Thoracic aorta (tissue), 2 donors: Measurements from ENCODE around the gene PKD2L1. TPM values are rescaled to one million over a fixed set of nuclear protein-coding genes. Genes with fewer than 3 reads are reported as not detected.
"Not testable (repeated sequence)": the region's sequence is repeated elsewhere in the genome, so short reads cannot be mapped to it uniquely, and the experiment has no call there.

ENCODE experiments used
- ATAC-seq: fragments of 150-250 bp; one replicate; pipeline ENCODE4 v1.8.0; 2017; ENCODE audit warnings: low read depth; ENCODE audit not compliant: insufficient number of reproducible peaks, low FRiP score
- DNase-seq: peaks from one replicate; pipeline ENCODE4 v3.0.0-alpha.2; 2020; ENCODE audit warnings: low spot score
- H3K27ac ChIP-seq, 2 donors: fragments of 200-600 bp; sonication (generic); 1 replicate in 1 of 2; 2 replicates in 1 of 2; pipeline ENCODE4 v1.5.1; 2016; ENCODE audit warnings: mild to moderate bottlenecking in 2 of 2, moderate library complexity in 2 of 2
- H3K27me3 ChIP-seq: fragments of 200-600 bp; sonication (generic); replicated peaks from 2 replicates; pipeline ENCODE4 v1.6.0; 2016; ENCODE audit warnings: mild to moderate bottlenecking; ENCODE audit not compliant: insufficient read depth
- H3K36me3 ChIP-seq: fragments of 200-600 bp; sonication (generic); one replicate; pipeline ENCODE4 v1.5.1; 2016
- H3K4me1 ChIP-seq, 2 donors: fragments of 200-600 bp; sonication (generic); 1 replicate in 1 of 2; 2 replicates in 1 of 2; pipeline versions ENCODE4 v1.5.1 to v1.6.0; 2016; ENCODE audit warnings: low read depth in 2 of 2, mild to moderate bottlenecking in 1 of 2; ENCODE audit not compliant: control insufficient read depth in 1 of 2
- H3K4me3 ChIP-seq: fragments of 200-600 bp; sonication (generic); 2 replicates; pipeline ENCODE4 v1.5.1; 2016; ENCODE audit warnings: mild to moderate bottlenecking
- H3K9me3 ChIP-seq: fragments of 200-600 bp; sonication (generic); 2 replicates; pipeline ENCODE4 v1.5.1; 2016
- total RNA-seq, 2 donors: library from RNA; depleted of rRNA; stranded (reverse); fragments of >200 nt; gene quantifications; one replicate each; pipeline versions ENCODE4 v1.1.0 to v1.2.3, GENCODE V29; 2016
- TF ChIP-seq, protein P1 (sequence below): fragments of 200-600 bp; sonication (generic); IDR thresholded peaks from one replicate; pipeline ENCODE4 v1.5.1; 2019; ENCODE audit warnings: antibody characterized with exemption

PKD2L1 gene
- total RNA-seq, 2 donors from 2014 or later, result 0.56 TPM; not detected in 1

DNA sequence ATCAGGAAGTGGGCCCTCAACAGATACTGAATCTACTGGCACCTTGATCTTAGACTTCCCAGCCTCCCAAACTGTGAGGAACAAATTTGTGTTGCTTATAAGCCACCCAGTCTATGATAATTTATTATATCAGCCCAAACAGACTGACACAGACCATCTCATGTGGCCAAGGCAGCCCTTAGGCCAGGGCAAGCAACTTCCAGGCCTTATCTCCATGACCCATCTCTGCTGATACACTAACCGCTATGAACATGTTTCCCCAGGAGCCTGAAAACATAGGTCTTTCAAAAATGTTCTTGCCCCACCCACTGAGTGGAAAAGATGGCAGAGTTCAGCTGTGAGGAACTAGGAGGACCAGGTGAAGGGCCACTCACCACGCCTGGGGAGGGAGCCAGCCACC lies 40.4 kb downstream of the PKD2L1 start:
- Histone ChIP-seq H3K27me3 (no peaks in the 10 kb centered on the region), H3K27ac (no peak overlapping the region), H3K4me3 (no peak overlapping the region), H3K36me3 (no peaks in the 10 kb centered on the region), H3K9me3 (no peaks in the 10 kb centered on the region), H3K4me1 (peaks cover 13 to 21% of the 10 kb centered on the region in 2 donors)
- TF ChIP-seq, protein P1, sequence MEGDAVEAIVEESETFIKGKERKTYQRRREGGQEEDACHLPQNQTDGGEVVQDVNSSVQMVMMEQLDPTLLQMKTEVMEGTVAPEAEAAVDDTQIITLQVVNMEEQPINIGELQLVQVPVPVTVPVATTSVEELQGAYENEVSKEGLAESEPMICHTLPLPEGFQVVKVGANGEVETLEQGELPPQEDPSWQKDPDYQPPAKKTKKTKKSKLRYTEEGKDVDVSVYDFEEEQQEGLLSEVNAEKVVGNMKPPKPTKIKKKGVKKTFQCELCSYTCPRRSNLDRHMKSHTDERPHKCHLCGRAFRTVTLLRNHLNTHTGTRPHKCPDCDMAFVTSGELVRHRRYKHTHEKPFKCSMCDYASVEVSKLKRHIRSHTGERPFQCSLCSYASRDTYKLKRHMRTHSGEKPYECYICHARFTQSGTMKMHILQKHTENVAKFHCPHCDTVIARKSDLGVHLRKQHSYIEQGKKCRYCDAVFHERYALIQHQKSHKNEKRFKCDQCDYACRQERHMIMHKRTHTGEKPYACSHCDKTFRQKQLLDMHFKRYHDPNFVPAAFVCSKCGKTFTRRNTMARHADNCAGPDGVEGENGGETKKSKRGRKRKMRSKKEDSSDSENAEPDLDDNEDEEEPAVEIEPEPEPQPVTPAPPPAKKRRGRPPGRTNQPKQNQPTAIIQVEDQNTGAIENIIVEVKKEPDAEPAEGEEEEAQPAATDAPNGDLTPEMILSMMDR, result no peak
- DNase-seq (no peak), ATAC-seq (no peak)

DNA sequence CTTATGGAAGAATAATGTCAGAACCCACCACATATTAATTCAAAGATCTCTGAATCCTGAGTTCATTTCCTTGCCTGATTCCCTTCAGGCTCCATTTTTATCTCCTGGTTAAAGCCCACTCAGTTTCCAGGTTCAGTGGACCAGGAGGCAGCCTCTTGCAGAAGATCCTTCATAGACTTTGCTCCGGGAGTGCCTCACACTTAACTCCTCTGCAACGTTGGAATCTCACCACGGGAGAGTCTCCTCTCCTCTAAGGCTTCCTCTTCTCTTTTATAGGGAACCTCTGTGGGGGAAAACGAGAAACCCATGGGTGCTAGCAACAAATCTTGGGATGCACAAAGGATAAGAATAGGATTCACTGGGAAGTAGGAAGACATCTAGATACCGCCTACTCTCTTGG lies 41.8 kb downstream of the PKD2L1 start:
- no peak overlapping the region for H3K27ac ChIP-seq
- TF ChIP-seq, protein P1, result no peak
- no peak overlapping the region for H3K4me3 ChIP-seq
- H3K9me3 ChIP-seq, result no peaks in the 10 kb centered on the region
- H3K36me3 ChIP-seq, result no peaks in the 10 kb centered on the region
- DNase-seq (no peak), ATAC-seq (no peak)
- H3K4me1 ChIP-seq, result peaks cover 17 to 35% of the 10 kb centered on the region in 2 donors
- no peaks in the 10 kb centered on the region for H3K27me3 ChIP-seq

- peak overlapping the region in 1 of 2 donors; percentile 99 for H3K27ac ChIP-seq
These were observed 42.3 kb downstream of the PKD2L1 start for GRCh38 chr10:100287756-100288155.

GRCh38 chr10:100286051-100287033 lies 43.7 kb downstream of the PKD2L1 start, which contains the start of gene BLOC1S2:
Gene BLOC1S2 (minus strand): TSS chr10:100286680. CDS start chr10:100286659, 21 bp downstream.
- Histone ChIP-seq H3K4me3 (peak within 1 kb of the TSS; percentile 98), H3K9me3 (no peaks in the 10 kb centered on the region), H3K27me3 (no peaks in the 10 kb centered on the region), H3K36me3 (no peaks in the 10 kb centered on the region), H3K4me1 (peaks cover 17 to 41% of the 10 kb centered on the region in 2 donors), H3K27ac (peak within 1 kb of the TSS; percentile 97 to 99)
- ATAC-seq, result peak; percentile 97
- TF ChIP-seq, protein P1, result no peak
- peak; percentile 63 for DNase-seq

More at GRCh38 chr10:100287756-100288155, 42.3 kb downstream of the PKD2L1 start:
- Histone ChIP-seq H3K4me3 (no peak overlapping the region), H3K27me3 (no peaks in the 10 kb centered on the region), H3K9me3 (no peaks in the 10 kb centered on the region), H3K36me3 (no peaks in the 10 kb centered on the region), H3K4me1 (peaks cover 17 to 40% of the 10 kb centered on the region in 2 donors)
- ATAC-seq (no peak), DNase-seq (no peak)
- TF ChIP-seq, protein P1, result no peak

- Histone ChIP-seq H3K4me3 (peak overlapping the region; percentile 98), H3K4me1 (peaks cover 17 to 41% of the 10 kb centered on the region in 2 donors), H3K27ac (peak overlapping the region; percentile 97 to 99)
- not testable (repeated sequence) for H3K27me3 ChIP-seq, H3K9me3 ChIP-seq, ATAC-seq, H3K36me3 ChIP-seq, DNase-seq
These were observed 44.7 kb downstream of the PKD2L1 start for GRCh38 chr10:100285326-100285725.
